Testis (tissue), 3 donors: ENCODE data around the gene ARMC6. TPM values are rescaled to one million over a fixed set of nuclear protein-coding genes. Genes with fewer than 3 reads are reported as not detected.

Experiments
- DNase-seq: peaks from one replicate; pipeline ENCODE4 v3.0.0-alpha.2; 2019
- H3K27ac ChIP-seq, 2 donors: fragments of 200-600 bp; sonication (generic); one replicate each; pipeline ENCODE4 v1.5.1; 2019
- H3K27me3 ChIP-seq: fragments of 200-600 bp; sonication (generic); one replicate; pipeline ENCODE4 v1.5.1; 2019
- H3K36me3 ChIP-seq: fragments of 200-600 bp; sonication (generic); one replicate; pipeline ENCODE4 v1.5.1; 2017; ENCODE audit warnings: low read depth; ENCODE audit errors: missing control alignments
- H3K4me1 ChIP-seq: fragments of 200-600 bp; sonication (generic); one replicate; pipeline ENCODE4 v1.5.1; 2019
- H3K4me3 ChIP-seq, 2 donors: fragments of 200-600 bp; sonication (generic); one replicate each; pipeline ENCODE4 v1.5.1; 2017 to 2019
- H3K9me3 ChIP-seq: fragments of 200-600 bp; sonication (generic); one replicate; pipeline ENCODE4 v1.5.1; 2017
- POLR2A ChIP-seq: fragments of 450-650 bp; IDR thresholded peaks from one replicate; pipeline ENCODE4 v1.6.1; 2017; ENCODE audit warnings: antibody characterized with exemption, mild to moderate bottlenecking, moderate library complexity
- WGBS, 2 donors: methylation state at CpG; one replicate each; pipeline ENCODE4 v1.1.5; 2018; 5-methylcytosine and 5-hydroxymethylcytosine counted together
- intact Hi-C: fragments of 100-400 bp; cut with DNase I; formaldehyde crosslinking; loops from one replicate; pipeline ENCODE4 v1.15.1; 2023; ENCODE audit warnings: low total_unique reads
- polyA plus RNA-seq: library from polyadenylated mRNA; stranded (reverse); fragments of 350-450 nt; fragmentation: Illumina TruSeq; extraction: RNeasy Lipid Tissue Mini Kit (QIAGEN cat#74804); gene quantifications from one replicate; pipeline ENCODE4 v1.2.3, GENCODE V29; 2014; ENCODE audit warnings: low read depth, low replicate concordance; ENCODE audit not compliant: insufficient read depth
- total RNA-seq, 2 donors: library from RNA; depleted of rRNA; stranded (reverse); fragments of >200 nt; gene quantifications; one replicate each; pipeline ENCODE4 v1.2.3, GENCODE V29; 2016
- TF ChIP-seq, protein P1 (sequence below), 3 experiments: fragments of 450-650 bp in 2 of 3; fragments of 200-600 bp in 1 of 3; sonication (generic) in 1 of 3; IDR thresholded peaks; one replicate each; pipeline ENCODE4 v1.5.1; 2016 to 2019; ENCODE audit warnings: antibody characterized with exemption in 3 of 3, mild to moderate bottlenecking in 2 of 3, moderate library complexity in 1 of 3

ARMC6 gene
- total and polyA plus RNA-seq, 3 donors from 2014 or later = 53.2 to 62.0 (median 57.0) TPM

DNA sequence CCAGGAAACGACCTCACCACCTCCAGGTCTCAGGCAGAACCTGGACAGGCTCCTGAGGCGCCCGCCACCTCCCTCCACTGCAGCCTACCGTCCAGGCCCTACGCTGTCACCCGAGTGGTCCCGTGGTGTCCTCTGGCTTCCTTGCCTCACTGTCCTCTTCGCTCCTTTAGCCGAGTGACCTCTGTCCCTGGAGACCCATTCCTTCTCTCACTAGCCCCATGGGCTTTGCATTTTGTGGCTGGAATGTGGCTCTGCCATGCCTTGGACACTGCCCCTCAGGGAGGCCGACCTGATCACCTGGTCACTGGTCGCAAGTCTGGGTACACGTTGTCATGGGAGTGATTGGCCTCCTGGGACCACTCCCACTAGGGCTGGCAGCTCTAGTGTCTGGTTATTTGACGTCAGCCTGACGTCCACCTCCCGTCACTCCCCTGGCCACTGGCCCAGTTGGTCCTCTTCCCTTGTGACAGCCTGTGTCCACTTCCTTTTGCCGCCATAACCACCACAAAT, 48.3 kb downstream of the ARMC6 start:
- peaks cover 7% of the 10 kb centered on the region for H3K4me1 ChIP-seq

DNA sequence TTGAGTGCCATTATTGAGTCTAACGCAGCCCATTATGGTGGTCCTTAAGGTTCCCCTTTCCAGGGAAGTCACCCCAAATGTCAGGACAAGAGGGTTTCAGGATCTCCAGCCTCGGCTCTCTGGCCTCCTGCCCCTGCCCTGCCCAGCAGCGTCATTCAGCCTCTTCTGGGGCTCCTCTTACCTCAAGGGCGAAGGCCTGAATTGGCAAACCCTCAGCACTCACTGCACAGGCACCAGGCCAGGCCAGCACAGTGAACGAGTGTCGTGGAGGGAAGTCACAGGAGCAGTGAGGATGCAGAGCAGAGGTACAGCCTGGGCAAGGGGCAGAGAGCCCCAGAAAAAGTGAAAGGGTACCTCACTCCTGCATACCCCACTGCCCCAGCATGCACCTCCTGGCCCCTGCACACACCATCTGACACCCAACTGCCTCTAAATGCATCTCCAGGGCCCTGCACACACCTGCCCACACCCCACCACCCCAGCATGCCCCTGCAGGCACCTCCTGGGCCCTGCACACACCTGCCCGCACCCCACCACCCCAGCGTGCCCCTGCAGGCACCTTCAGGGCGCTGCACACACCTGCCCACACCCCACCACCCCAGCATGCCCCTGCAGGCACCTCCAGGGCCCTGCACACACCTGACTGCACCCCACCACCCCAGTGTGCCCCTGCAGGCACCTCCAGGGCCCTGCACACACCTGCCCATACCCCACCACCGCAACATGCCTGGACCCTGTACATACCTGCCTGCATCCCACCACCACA, 50.2 kb downstream of the ARMC6 start:
- Histone ChIP-seq H3K9me3 (no peaks in the 10 kb centered on the region), H3K27ac (no peak overlapping the region), H3K36me3 (no peaks in the 10 kb centered on the region), H3K27me3 (no peaks in the 10 kb centered on the region), H3K4me3 (no peak overlapping the region), H3K4me1 (peaks cover under 1% of the 10 kb centered on the region)
- no peak for DNase-seq
- 82 to 96% methylated on average over 7 to 10 of the region's 10 CpGs for WGBS, 2 donors
- no peak for TF ChIP-seq POLR2A
- TF ChIP-seq, protein P1, sequence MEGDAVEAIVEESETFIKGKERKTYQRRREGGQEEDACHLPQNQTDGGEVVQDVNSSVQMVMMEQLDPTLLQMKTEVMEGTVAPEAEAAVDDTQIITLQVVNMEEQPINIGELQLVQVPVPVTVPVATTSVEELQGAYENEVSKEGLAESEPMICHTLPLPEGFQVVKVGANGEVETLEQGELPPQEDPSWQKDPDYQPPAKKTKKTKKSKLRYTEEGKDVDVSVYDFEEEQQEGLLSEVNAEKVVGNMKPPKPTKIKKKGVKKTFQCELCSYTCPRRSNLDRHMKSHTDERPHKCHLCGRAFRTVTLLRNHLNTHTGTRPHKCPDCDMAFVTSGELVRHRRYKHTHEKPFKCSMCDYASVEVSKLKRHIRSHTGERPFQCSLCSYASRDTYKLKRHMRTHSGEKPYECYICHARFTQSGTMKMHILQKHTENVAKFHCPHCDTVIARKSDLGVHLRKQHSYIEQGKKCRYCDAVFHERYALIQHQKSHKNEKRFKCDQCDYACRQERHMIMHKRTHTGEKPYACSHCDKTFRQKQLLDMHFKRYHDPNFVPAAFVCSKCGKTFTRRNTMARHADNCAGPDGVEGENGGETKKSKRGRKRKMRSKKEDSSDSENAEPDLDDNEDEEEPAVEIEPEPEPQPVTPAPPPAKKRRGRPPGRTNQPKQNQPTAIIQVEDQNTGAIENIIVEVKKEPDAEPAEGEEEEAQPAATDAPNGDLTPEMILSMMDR (IDR thresholded peaks at IDR 0.05) = no peak
- intact Hi-C loops = no loop called here

More for the DNA sequence above, 48.3 kb downstream of the ARMC6 start:
- no peaks in the 10 kb centered on the region for H3K27me3 ChIP-seq
- no peaks in the 10 kb centered on the region for H3K9me3 ChIP-seq
- H3K36me3 ChIP-seq = no peaks in the 10 kb centered on the region
- intact Hi-C loops = no loop called here
- H3K27ac ChIP-seq = no peak overlapping the region
- 80 to 87% methylated on average over 13 to 16 of the region's 16 CpGs for WGBS, 2 donors
- DNase-seq = no peak
- TF ChIP-seq, protein P1 (IDR thresholded peaks at IDR 0.05) = no peak
- no peak for TF ChIP-seq POLR2A
- H3K4me3 ChIP-seq = no peak overlapping the region

DNA sequence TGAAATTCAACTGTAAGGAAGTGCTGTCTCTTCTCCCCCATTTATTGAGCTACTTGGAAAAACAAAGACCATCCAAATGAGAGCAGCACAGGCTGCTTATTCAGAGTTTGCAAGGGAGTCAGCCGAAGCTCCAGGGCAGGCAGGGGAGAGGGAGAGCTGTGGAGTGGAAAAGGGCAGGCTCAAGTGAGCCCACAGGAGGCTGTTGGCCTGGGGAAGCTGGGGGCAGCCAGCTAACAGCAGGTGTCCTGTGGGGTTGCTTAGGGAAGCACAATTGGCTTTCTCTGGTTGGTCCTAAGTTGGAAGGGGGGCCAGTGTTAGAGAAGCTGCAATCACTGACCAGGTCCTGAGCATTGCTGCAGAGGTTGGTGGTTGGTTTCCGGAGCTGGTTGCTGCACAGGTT, 54.3 kb downstream of the ARMC6 start:
- no peak for DNase-seq
- Histone ChIP-seq H3K27me3 (no peaks in the 10 kb centered on the region), H3K27ac (no peak overlapping the region), H3K9me3 (no peaks in the 10 kb centered on the region), H3K36me3 (no peaks in the 10 kb centered on the region), H3K4me3 (no peak overlapping the region), H3K4me1 (peaks cover 6% of the 10 kb centered on the region)
- no peak for TF ChIP-seq POLR2A
- TF ChIP-seq, protein P1 (IDR thresholded peaks at IDR 0.05) = no peak
- WGBS, 2 donors = 72 to 94% methylated on average over 2 of the region's 2 CpGs
- intact Hi-C loops = no loop called here

DNA sequence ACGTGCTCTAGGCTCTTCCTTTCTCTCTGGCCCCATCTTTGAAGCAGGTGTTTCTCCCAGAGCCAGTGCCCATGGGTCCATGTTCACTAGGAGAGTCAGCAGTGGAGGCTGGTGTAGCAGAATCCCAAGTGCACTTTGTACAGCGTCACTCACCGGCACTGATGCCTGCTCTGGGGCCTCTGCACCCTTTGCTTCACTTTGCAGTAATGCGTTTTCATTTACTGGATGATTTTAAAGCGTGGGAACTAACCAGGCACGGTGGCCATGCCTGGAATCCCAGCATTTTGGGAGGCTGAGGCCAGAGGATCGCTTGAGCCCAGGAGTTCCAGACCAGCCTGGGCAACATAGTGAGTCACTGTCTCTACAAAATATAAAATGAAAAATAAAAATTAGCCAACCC, 61.1 kb downstream of the ARMC6 start:
- H3K27me3 ChIP-seq = no peaks in the 10 kb centered on the region
- H3K4me3 ChIP-seq = no peak overlapping the region
- intact Hi-C loops = no loop called here
- H3K36me3 ChIP-seq = no peaks in the 10 kb centered on the region
- H3K9me3 ChIP-seq = no peaks in the 10 kb centered on the region
- TF ChIP-seq POLR2A = no peak
- TF ChIP-seq, protein P1 (IDR thresholded peaks at IDR 0.05) = no peak
- DNase-seq = no peak
- peaks cover 5% of the 10 kb centered on the region for H3K4me1 ChIP-seq
- 90 to 95% methylated on average over 7 of the region's 7 CpGs for WGBS, 2 donors
- H3K27ac ChIP-seq = no peak overlapping the region

DNA sequence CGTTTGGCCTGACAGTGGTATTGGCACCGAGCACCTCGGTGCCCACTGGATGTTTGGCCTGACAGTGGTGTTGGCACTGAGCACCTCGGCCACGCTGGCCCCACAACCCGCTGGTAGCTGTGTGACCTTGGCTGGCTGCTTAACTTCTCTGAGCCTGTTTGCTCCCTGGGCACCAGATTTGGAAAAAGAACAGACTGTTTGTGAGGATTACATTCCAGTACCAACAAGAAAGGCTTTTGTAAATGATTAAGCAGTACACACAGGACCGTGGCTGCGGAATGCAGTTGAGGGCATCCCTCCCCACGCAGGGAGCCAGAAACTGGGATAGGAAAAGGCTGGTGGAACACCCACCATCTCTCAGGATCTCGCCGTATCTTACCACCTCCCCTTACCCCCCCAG, 62.3 kb downstream of the ARMC6 start:
- no peak for DNase-seq
- H3K9me3 ChIP-seq = no peaks in the 10 kb centered on the region
- no peaks in the 10 kb centered on the region for H3K36me3 ChIP-seq
- TF ChIP-seq, protein P1 (IDR thresholded peaks at IDR 0.05) = no peak
- TF ChIP-seq POLR2A = no peak
- H3K4me1 ChIP-seq = no peaks in the 10 kb centered on the region
- intact Hi-C loops = no loop called here
- no peak overlapping the region for H3K27ac ChIP-seq
- no peaks in the 10 kb centered on the region for H3K27me3 ChIP-seq
- 69 to 79% methylated on average over 11 of the region's 11 CpGs for WGBS, 2 donors
- no peak overlapping the region for H3K4me3 ChIP-seq
